Neutrophil (primary cell): Measurements from ENCODE around the gene CLEC19A.

ENCODE experiments used
- H3K27ac ChIP-seq: fragments of 200-600 bp; sonication (generic); 2 replicates; pipeline ENCODE4 v1.5.1; 2016; ENCODE audit warnings: mild to moderate bottlenecking, moderate library complexity
- H3K27me3 ChIP-seq: fragments of 200-600 bp; sonication (generic); 2 replicates; pipeline ENCODE4 v1.6.0; 2016; ENCODE audit warnings: mild to moderate bottlenecking
- H3K36me3 ChIP-seq: fragments of 200-600 bp; sonication (generic); 2 replicates; pipeline ENCODE4 v1.5.1; 2017
- H3K4me1 ChIP-seq, 2 experiments: fragments of 200-600 bp in 1 of 2; sonication (generic) in 1 of 2; 1 replicate in 1 of 2; 2 replicates in 1 of 2; pipeline versions ENCODE4 v1.5.1 to v1.6.1; 2013 to 2016; ENCODE audit warnings: low read depth in 1 of 2, low read length in 1 of 2, mild to moderate bottlenecking in 1 of 2, moderate library complexity in 1 of 2; ENCODE audit not compliant: control insufficient read depth in 1 of 2, insufficient read depth in 1 of 2
- H3K4me3 ChIP-seq, 2 experiments: fragments of 200-600 bp in 1 of 2; sonication (generic) in 1 of 2; 1 replicate in 1 of 2; 2 replicates in 1 of 2; pipeline ENCODE4 v1.5.1; 2013 to 2016; ENCODE audit warnings: low read depth in 1 of 2, low read length in 1 of 2, mild to moderate bottlenecking in 1 of 2, moderate library complexity in 1 of 2
- H3K9me3 ChIP-seq: fragments of 200-600 bp; sonication (generic); 2 replicates; pipeline ENCODE4 v1.5.1; 2016
- TF ChIP-seq, protein P1 (sequence below): fragments of 200-600 bp; sonication (generic); IDR thresholded peaks from 2 replicates; pipeline ENCODE4 v1.5.1; 2016; ENCODE audit warnings: antibody characterized with exemption

Gene CLEC19A

DNA sequence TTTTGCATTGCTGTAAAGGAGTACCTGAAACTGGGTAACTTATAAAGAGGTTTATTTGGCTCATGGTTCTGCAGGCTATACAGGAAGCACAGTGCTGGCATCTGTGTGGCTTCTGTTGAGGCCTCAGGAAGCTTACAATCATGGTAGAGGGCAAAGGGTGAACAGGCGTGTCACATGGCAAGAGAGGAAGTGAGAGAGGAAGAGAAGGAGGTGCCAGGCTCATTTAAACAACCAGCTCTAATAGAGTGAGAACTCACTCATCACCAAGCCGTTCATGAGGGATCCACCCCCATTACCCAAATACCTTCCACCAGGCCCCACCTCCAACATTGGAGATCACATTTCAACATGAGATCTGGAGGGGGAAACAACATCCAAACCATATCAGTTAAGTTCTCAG lies 16.4 kb upstream of the CLEC19A start:
- Histone ChIP-seq H3K9me3 (no peaks in the 10 kb centered on the region), H3K4me1 (no peaks in the 10 kb centered on the region), H3K27me3 (no peaks in the 10 kb centered on the region), H3K36me3 (no peaks in the 10 kb centered on the region), H3K27ac (no peak overlapping the region), H3K4me3 (no peak overlapping the region)
- TF ChIP-seq, protein P1, sequence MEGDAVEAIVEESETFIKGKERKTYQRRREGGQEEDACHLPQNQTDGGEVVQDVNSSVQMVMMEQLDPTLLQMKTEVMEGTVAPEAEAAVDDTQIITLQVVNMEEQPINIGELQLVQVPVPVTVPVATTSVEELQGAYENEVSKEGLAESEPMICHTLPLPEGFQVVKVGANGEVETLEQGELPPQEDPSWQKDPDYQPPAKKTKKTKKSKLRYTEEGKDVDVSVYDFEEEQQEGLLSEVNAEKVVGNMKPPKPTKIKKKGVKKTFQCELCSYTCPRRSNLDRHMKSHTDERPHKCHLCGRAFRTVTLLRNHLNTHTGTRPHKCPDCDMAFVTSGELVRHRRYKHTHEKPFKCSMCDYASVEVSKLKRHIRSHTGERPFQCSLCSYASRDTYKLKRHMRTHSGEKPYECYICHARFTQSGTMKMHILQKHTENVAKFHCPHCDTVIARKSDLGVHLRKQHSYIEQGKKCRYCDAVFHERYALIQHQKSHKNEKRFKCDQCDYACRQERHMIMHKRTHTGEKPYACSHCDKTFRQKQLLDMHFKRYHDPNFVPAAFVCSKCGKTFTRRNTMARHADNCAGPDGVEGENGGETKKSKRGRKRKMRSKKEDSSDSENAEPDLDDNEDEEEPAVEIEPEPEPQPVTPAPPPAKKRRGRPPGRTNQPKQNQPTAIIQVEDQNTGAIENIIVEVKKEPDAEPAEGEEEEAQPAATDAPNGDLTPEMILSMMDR = no peak

DNA sequence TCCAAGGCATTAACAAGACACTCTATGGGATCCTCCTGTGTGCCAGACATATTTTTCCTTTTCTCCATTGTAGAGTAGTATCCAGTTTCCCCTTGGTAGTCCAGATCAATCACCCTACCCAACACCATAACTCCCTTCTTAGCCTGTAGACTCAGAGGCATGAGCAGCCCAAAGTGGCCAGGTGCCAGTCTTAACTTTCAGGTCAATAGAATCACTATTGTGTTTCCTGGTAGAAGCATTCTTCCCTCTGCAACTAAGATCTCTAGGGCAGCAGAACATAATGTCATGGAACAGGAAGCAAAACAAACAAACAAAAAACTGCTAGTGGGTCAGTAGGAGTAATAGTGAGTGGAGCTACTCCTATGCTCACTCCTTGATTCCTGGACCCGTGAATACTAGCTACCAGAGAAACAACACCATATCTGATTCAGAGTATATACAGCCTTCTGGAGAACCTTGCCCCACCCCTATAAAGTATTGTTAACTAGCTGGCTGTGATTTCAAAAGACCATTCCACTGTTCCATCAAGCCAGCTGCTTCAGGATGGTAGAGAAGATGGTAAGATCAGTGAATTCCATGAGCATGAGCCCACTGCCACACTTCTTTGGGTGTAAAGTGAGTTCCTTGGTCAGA lies 11.2 kb upstream of the CLEC19A start:
- no peaks in the 10 kb centered on the region for H3K36me3 ChIP-seq
- TF ChIP-seq, protein P1 = no peak
- H3K9me3 ChIP-seq = no peaks in the 10 kb centered on the region
- no peak overlapping the region for H3K27ac ChIP-seq
- no peaks in the 10 kb centered on the region for H3K27me3 ChIP-seq
- no peak overlapping the region for H3K4me3 ChIP-seq
- H3K4me1 ChIP-seq = no peaks in the 10 kb centered on the region

- Histone ChIP-seq H3K27me3 (no peaks in the 10 kb centered on the region), H3K27ac (no peak overlapping the region), H3K4me3 (no peak overlapping the region), H3K4me1 (no peaks in the 10 kb centered on the region), H3K36me3 (no peaks in the 10 kb centered on the region), H3K9me3 (no peaks in the 10 kb centered on the region)
- TF ChIP-seq, protein P1 = no peak
Observed at GRCh38 chr16:19278403-19278802, 7.1 kb upstream of the CLEC19A start.

GRCh38 chr16:19281246-19281645 lies 4.3 kb upstream of the CLEC19A start:
- TF ChIP-seq, protein P1 = no peak
- no peaks in the 10 kb centered on the region for H3K9me3 ChIP-seq
- H3K27ac ChIP-seq = no peak overlapping the region
- H3K27me3 ChIP-seq = no peaks in the 10 kb centered on the region
- H3K4me3 ChIP-seq = no peak overlapping the region
- no peaks in the 10 kb centered on the region for H3K4me1 ChIP-seq
- H3K36me3 ChIP-seq = no peaks in the 10 kb centered on the region

DNA sequence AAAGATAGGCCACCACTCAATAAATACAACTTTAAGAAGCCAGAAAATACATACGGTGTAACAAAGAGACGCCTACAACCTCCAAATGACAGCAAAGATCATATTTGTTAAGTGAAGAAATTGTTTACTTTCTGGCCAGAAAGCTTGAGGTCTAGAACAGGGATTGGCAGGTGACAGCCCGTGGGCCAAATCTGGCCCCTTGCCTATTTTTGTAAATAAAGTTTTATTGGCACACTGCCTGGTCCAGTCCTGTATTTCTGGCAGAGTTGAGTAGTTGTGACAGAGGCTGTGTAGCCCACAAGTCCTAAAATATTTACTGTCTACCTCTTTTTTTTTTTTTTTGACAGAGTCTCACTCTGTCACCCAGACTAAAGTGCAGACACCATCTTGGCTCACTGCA lies 3.4 kb upstream of the CLEC19A start:
- Histone ChIP-seq H3K4me1 (no peaks in the 10 kb centered on the region), H3K36me3 (no peaks in the 10 kb centered on the region), H3K27ac (no peak overlapping the region), H3K9me3 (no peaks in the 10 kb centered on the region), H3K4me3 (no peak overlapping the region), H3K27me3 (no peaks in the 10 kb centered on the region)
- TF ChIP-seq, protein P1 = no peak
